Fibroblast of pulmonary artery (primary cell): ENCODE results near the gene LARGE1.

Source experiments
- DNase-seq: peaks from one replicate; pipeline ENCODE4 v3.0.0-alpha.2; 2010; ENCODE audit warnings: low read depth
- H3K4me3 ChIP-seq: replicated peaks from 2 replicates; pipeline ENCODE4 v1.5.1; 2011; ENCODE audit warnings: low read depth, mild to moderate bottlenecking, control low read depth, low read length, moderate library complexity
- TF ChIP-seq, protein P1 (sequence below): IDR thresholded peaks from 2 replicates; pipeline ENCODE4 v1.5.1; 2011; ENCODE audit warnings: mild to moderate bottlenecking, control low read depth, low read length, inconsistent platforms; ENCODE audit errors: missing control alignments

The LARGE1 gene

DNA sequence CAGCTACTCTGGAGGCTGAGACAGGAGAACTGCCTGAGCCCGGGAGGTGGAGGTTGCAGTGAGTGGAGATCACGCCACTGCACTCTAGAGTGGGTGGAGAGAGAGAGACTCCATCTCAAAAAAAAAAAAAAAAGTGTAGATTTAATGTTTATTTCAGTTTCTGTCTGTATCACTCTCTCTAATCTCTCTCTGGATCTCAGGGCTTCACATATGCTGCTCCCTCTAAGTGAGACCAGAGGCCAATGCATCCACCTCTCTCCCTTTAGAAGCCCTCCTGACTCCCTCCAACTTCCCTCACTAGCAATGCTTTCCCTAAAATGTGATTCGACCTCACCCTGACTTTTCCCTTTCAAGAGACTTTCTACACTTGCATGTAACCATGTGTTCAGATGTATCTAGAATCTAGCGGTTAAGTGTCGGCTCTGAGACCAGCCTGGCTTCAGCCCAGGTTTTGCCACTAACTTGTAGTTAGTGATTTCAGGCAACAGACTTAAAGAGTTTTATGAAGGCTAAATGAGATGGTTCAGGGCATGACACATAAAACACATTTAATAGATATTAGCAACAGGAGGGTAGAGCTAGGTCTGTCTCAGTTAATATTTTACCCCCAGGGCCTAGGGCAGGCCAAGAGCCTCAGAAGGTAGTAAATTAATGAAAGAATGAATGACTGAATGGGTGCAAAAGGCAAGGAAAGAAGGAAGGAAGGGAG is 364.3 kb downstream of the LARGE1 start:
- DNase-seq, result no peak
- TF ChIP-seq, protein P1, sequence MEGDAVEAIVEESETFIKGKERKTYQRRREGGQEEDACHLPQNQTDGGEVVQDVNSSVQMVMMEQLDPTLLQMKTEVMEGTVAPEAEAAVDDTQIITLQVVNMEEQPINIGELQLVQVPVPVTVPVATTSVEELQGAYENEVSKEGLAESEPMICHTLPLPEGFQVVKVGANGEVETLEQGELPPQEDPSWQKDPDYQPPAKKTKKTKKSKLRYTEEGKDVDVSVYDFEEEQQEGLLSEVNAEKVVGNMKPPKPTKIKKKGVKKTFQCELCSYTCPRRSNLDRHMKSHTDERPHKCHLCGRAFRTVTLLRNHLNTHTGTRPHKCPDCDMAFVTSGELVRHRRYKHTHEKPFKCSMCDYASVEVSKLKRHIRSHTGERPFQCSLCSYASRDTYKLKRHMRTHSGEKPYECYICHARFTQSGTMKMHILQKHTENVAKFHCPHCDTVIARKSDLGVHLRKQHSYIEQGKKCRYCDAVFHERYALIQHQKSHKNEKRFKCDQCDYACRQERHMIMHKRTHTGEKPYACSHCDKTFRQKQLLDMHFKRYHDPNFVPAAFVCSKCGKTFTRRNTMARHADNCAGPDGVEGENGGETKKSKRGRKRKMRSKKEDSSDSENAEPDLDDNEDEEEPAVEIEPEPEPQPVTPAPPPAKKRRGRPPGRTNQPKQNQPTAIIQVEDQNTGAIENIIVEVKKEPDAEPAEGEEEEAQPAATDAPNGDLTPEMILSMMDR, result no peak

GRCh38 chr22:33553493-33553892 is 366.8 kb downstream of the LARGE1 start:
- no peak overlapping the region for H3K4me3 ChIP-seq
- TF ChIP-seq, protein P1, result no peak
- DNase-seq, result no peak

More for the DNA sequence above, 364.3 kb downstream of the LARGE1 start:
- H3K4me3 ChIP-seq, result no peak overlapping the region

DNA sequence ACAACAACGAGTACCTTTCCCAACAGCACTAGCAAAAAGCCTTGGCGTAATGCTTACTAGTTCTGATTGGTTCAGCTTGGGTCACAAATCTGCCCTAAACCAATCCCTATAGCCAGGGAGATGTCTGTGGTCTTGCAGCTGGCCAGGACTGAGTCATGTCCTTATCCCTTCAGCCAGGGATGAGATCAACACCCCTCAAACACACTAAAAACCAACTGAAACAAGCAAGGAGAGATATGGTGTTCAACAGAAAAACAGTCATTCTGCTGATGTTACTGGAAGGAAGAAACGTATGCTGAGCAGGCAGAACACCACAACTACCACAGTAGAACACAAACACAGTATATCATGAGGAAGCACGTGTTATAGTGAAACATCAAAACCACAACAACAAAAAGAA is 375.6 kb downstream of the LARGE1 start:
- H3K4me3 ChIP-seq, result no peak overlapping the region
- DNase-seq, result peak; percentile 14
- TF ChIP-seq, protein P1, result no peak

- DNase-seq, result no peak
- TF ChIP-seq, protein P1, result no peak
- no peak overlapping the region for H3K4me3 ChIP-seq
Measured at GRCh38 chr22:33542722-33543121, 377.6 kb downstream of the LARGE1 start.

DNA sequence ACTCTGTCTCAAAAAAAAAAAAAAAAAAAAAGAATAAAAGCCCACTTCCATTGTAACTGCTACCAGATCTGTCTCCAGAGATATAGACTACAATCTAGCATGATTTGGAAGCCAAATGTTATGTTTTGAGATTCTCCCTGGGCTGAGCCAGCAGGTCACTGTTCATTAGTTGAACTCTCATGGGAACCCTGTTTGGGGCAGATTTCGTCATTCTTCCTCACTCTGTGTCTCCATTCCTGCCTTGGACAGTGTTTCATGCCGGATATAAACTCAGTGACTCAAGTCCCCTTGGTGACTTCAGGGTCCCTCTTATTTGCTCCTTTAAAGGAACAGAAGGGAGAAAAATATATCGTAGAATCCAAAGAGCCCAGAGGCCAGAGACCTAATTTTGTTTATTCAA is 378.1 kb downstream of the LARGE1 start:
- TF ChIP-seq, protein P1, result no peak
- DNase-seq, result no peak
- H3K4me3 ChIP-seq, result no peak overlapping the region

- TF ChIP-seq, protein P1, result no peak
- DNase-seq, result no peak
- H3K4me3 ChIP-seq, result no peak overlapping the region
Measured at GRCh38 chr22:33539902-33540751, 380.1 kb downstream of the LARGE1 start.
